Stimulated activated CD8-positive, alpha-beta memory T cell treated with anti-CD3 and anti-CD28 coated beads, Interleukin-7, amount 100 ng/mL, for 4 hours (primary cell): ENCODE results near the gene C6orf132.
A peak's percentile ranks its signal among the peaks of the same experiment; 100 is the strongest.
"Not testable (repeated sequence)": the region's sequence is repeated elsewhere in the genome, so short reads cannot be mapped to it uniquely, and the experiment has no call there.

ENCODE experiments used
- DNase-seq, 2 donors: peaks; one replicate each; pipeline ENCODE4 v3.0.0-alpha.2; 2020; ENCODE audit warnings: low read depth in 2 of 2

Gene C6orf132

GRCh38 chr6:42142118-42142835 lies at the start of gene C6orf132:
Gene C6orf132, minus strand, starts transcription at chr6:42142620. Its CDS starts 176 bp downstream, at chr6:42142444.
- no peak for DNase-seq

GRCh38 chr6:42190554-42191183 lies 48.2 kb upstream of the C6orf132 start:
- DNase-seq, result no peak

- no peak for DNase-seq
These were observed 46.0 kb upstream of the C6orf132 start for GRCh38 chr6:42188406-42188805.

- DNase-seq, result no peak
These were observed 43.2 kb upstream of the C6orf132 start for GRCh38 chr6:42185597-42185996.

GRCh38 chr6:42184475-42184874 lies 42.1 kb upstream of the C6orf132 start:
- DNase-seq, result no peak

- DNase-seq, result no peak
These were observed 39.7 kb upstream of the C6orf132 start for GRCh38 chr6:42182101-42182500.

GRCh38 chr6:42179945-42180313 lies 37.5 kb upstream of the C6orf132 start:
- no peak for DNase-seq

- DNase-seq, result no peak
These were observed 37.0 kb upstream of the C6orf132 start for GRCh38 chr6:42179261-42179944.

GRCh38 chr6:42177514-42178364 lies 35.3 kb upstream of the C6orf132 start:
- no peak for DNase-seq

GRCh38 chr6:42176981-42177380 lies 34.6 kb upstream of the C6orf132 start:
- DNase-seq, result no peak

- no peak for DNase-seq
These were observed 33.4 kb upstream of the C6orf132 start for GRCh38 chr6:42175860-42176259.

GRCh38 chr6:42173101-42173500 lies 30.7 kb upstream of the C6orf132 start, which contains the start of gene GUCA1A:
Gene GUCA1A, plus strand, starts transcription at chr6:42173364. Its CDS starts 250 bp downstream, at chr6:42173614.
- DNase-seq, result no peak

- DNase-seq, result no peak
These were observed 29.6 kb upstream of the C6orf132 start for GRCh38 chr6:42171813-42172581.

GRCh38 chr6:42169780-42170179 lies 27.4 kb upstream of the C6orf132 start:
- not testable (repeated sequence) for DNase-seq

GRCh38 chr6:42168650-42169049 lies 26.2 kb upstream of the C6orf132 start:
- DNase-seq, result no peak

- DNase-seq, result peak; percentile 50 to 55
These were observed 24.2 kb upstream of the C6orf132 start for GRCh38 chr6:42166444-42167141.

GRCh38 chr6:42165016-42165415 lies 22.6 kb upstream of the C6orf132 start:
- DNase-seq, result no peak

- no peak for DNase-seq
These were observed 21.6 kb upstream of the C6orf132 start for GRCh38 chr6:42163981-42164380.

- DNase-seq, result no peak
These were observed 20.4 kb upstream of the C6orf132 start for GRCh38 chr6:42162812-42163211.

GRCh38 chr6:42162384-42162783 lies 20.0 kb upstream of the C6orf132 start:
- no peak for DNase-seq
